ENCODE results near the gene STEAP3.

The STEAP3 gene

GRCh38 chr2:119249311-119249710 is 25.7 kb downstream of the STEAP3 start:
- DNase-seq, result no peak

GRCh38 chr2:119249855-119250717 is 26.5 kb downstream of the STEAP3 start:
- no peak for DNase-seq

- DNase-seq, result no peak
Measured at GRCh38 chr2:119250718-119251290, 27.2 kb downstream of the STEAP3 start.

- DNase-seq, result no peak
Measured at GRCh38 chr2:119251652-119252051, 28.0 kb downstream of the STEAP3 start.

GRCh38 chr2:119252186-119253113 is 28.8 kb downstream of the STEAP3 start:
- no peak for DNase-seq

GRCh38 chr2:119253114-119253702 is 29.6 kb downstream of the STEAP3 start:
- DNase-seq, result no peak

GRCh38 chr2:119253760-119254600 is 30.3 kb downstream of the STEAP3 start:
- DNase-seq, result no peak

- DNase-seq, result no peak
Measured at GRCh38 chr2:119254601-119255080, 31.0 kb downstream of the STEAP3 start.

GRCh38 chr2:119255760-119256581 is 32.3 kb downstream of the STEAP3 start:
- DNase-seq, result no peak

GRCh38 chr2:119256582-119256921 is 32.9 kb downstream of the STEAP3 start:
- no peak for DNase-seq

- no peak for DNase-seq
Measured at GRCh38 chr2:119257198-119257597, 33.6 kb downstream of the STEAP3 start.

GRCh38 chr2:119259296-119259860 is 35.7 kb downstream of the STEAP3 start:
- DNase-seq, result no peak

GRCh38 chr2:119260646-119261492 is 37.2 kb downstream of the STEAP3 start:
- no peak for DNase-seq

- no peak for DNase-seq
Measured at GRCh38 chr2:119261493-119262225, 38.0 kb downstream of the STEAP3 start.

GRCh38 chr2:119263025-119263424 is 39.4 kb downstream of the STEAP3 start:
- DNase-seq, result no peak

- DNase-seq, result no peak
Measured at GRCh38 chr2:119263656-119264055, 40.0 kb downstream of the STEAP3 start.

GRCh38 chr2:119264781-119265692 is 41.4 kb downstream of the STEAP3 start:
- DNase-seq, result peak; percentile 17

- no peak for DNase-seq
Measured at GRCh38 chr2:119265693-119266066, 42.0 kb downstream of the STEAP3 start.

All from CD4-positive, alpha-beta T cell treated with Interleukin-10 for 1 hour (primary cell).